ENCODE data around the gene CCDC190.

GRCh38 chr1:162849711-162850110 is 11.3 kb downstream of the CCDC190 start:
- TF ChIP-seq CTCF (conservative IDR thresholded peaks at IDR 0.05; ENCODE audit: low read length) = no peak
- no peak for TF ChIP-seq EZH2phosphoT487 (IDR thresholded peaks at IDR 0.05; ENCODE audit: borderline replicate concordance)
